ENCODE results near the gene TBC1D20. TPM values are rescaled to one million over a fixed set of nuclear protein-coding genes. Genes with fewer than 3 reads are reported as not detected.
"Not testable (repeated sequence)": the region's sequence is repeated elsewhere in the genome, so short reads cannot be mapped to it uniquely, and the experiment has no call there.

Gene TBC1D20
- total RNA-seq, 4 donors from 2014 or later, result 11.0 to 44.0 (median 35.8) TPM

DNA sequence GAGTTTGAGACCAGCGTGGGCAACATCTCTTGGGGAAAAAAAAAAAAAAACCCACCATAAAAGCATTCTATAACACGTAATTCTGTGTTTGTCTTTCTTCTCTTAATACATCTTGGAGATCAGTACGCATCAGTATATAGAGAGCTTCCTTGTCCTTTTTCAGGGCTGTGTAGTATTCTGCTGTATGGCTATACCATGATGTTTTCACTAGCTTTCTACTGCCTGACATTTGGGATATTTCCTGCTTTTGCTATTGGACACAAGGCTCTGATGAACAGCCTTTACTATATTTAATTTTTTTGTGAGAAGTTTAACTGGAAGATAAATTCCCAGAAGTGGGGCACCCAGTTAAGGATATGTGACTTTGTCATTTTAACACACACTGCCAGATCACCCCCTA is 74.8 kb downstream of the TBC1D20 start:
- H3K4me3 ChIP-seq, result no peak overlapping the region
- H3K27ac ChIP-seq, result no peak overlapping the region
- H3K9me3 ChIP-seq, result no peaks in the 10 kb centered on the region
- TF ChIP-seq, protein P1, sequence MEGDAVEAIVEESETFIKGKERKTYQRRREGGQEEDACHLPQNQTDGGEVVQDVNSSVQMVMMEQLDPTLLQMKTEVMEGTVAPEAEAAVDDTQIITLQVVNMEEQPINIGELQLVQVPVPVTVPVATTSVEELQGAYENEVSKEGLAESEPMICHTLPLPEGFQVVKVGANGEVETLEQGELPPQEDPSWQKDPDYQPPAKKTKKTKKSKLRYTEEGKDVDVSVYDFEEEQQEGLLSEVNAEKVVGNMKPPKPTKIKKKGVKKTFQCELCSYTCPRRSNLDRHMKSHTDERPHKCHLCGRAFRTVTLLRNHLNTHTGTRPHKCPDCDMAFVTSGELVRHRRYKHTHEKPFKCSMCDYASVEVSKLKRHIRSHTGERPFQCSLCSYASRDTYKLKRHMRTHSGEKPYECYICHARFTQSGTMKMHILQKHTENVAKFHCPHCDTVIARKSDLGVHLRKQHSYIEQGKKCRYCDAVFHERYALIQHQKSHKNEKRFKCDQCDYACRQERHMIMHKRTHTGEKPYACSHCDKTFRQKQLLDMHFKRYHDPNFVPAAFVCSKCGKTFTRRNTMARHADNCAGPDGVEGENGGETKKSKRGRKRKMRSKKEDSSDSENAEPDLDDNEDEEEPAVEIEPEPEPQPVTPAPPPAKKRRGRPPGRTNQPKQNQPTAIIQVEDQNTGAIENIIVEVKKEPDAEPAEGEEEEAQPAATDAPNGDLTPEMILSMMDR (IDR thresholded peaks at IDR 0.05), result no peak
- TF ChIP-seq POLR2A (IDR thresholded peaks at IDR 0.05), result no peak
- H3K27me3 ChIP-seq, result no peaks in the 10 kb centered on the region
- DNase-seq, result no peak
- H3K36me3 ChIP-seq, result no peaks in the 10 kb centered on the region
- H3K4me1 ChIP-seq, result no peaks in the 10 kb centered on the region
- intact Hi-C loops (cut with DNase I; ENCODE audit: low total_unique reads), result no loop called here

DNA sequence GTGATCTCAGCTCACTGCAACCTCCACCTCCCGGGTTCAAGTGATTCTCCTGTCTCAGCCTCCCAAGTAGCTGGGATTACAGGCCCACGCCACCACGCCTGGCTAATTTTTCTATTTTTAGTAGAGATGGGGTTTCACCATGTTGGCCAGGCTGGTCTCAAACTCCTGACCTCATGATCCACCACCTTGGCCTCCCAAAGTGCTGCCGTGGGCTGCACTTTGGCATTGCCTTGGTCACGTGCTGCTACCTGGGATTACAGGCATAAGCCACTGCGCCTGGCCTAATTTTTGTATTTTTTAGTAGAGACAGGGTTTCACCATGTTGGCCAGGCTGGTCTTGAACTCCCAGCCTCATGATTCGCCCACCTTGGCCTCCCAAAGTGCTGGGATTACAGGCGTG is 75.7 kb downstream of the TBC1D20 start:
- intact Hi-C loops (cut with DNase I; ENCODE audit: low total_unique reads), result not testable (repeated sequence)

More for the DNA sequence above, 75.7 kb downstream of the TBC1D20 start:
- DNase-seq, H3K4me3 ChIP-seq, H3K36me3 ChIP-seq, H3K27ac ChIP-seq, H3K27me3 ChIP-seq, H3K4me1 ChIP-seq, H3K9me3 ChIP-seq: not testable (repeated sequence)

Small RNAs within 50 kb of the gene (small RNA-seq; reads per million reads assigned to genes)
- not detected for gene RF00019

Other genes starting within 250 kb of the TBC1D20 start
- not detected for gene DEFB129, start 235.3 kb downstream of the TBC1D20 start, total RNA-seq
- not detected for gene DEFB132, start 204.8 kb downstream of the TBC1D20 start, total RNA-seq
- gene C20orf96, start 171.8 kb downstream of the TBC1D20 start, total RNA-seq, result 10 to 100 TPM in 2 of 4 donors, 1 to 10 TPM in 2; 2.8 to 18.2 (median 11.2) TPM
- 10 to 100 TPM in 3 of 4 donors, 1 to 10 TPM in 1; 3.3 to 56.7 (median 19.2) TPM for gene ZCCHC3, start 165.0 kb downstream of the TBC1D20 start, total RNA-seq
- gene SOX12, start 137.0 kb downstream of the TBC1D20 start, total RNA-seq, result 10 to 100 TPM in 1 of 4 donors, 1 to 10 TPM in 3; 2.4 to 21.9 (median 7.4) TPM
- gene NRSN2, start 115.4 kb downstream of the TBC1D20 start, total RNA-seq, result 10 to 100 TPM; 10.2 to 65.6 (median 28.7) TPM
- gene TRIB3, start 81.8 kb downstream of the TBC1D20 start, total RNA-seq, result 1 to 10 TPM; 1.8 to 8.4 (median 3.9) TPM
- gene RBCK1, start 54.2 kb downstream of the TBC1D20 start, total RNA-seq, result 10 to 100 TPM; 57.9 to 86.3 (median 64.6) TPM
- gene CSNK2A1, start 81.3 kb upstream of the TBC1D20 start, total RNA-seq, result 100 to 1,000 TPM in 2 of 4 donors, 10 to 100 TPM in 2; 48.2 to 207 (median 85.8) TPM
- 1 to 10 TPM in 1 of 4 donors, under 1 TPM in 2, not detected in 1; 0.51 to 1.0 (median 0.97) TPM for gene TCF15, start 147.8 kb upstream of the TBC1D20 start, total RNA-seq
- 10 to 100 TPM in 3 of 4 donors, 1 to 10 TPM in 1; 6.1 to 33.2 (median 16.6) TPM for gene SRXN1, start 190.7 kb upstream of the TBC1D20 start, total RNA-seq
- gene SCRT2, start 213.3 kb upstream of the TBC1D20 start, total RNA-seq, result not detected